GM18909 (cell line): ENCODE results near the gene DPH3.

ENCODE experiments used
- ATAC-seq: cut with Tn5 transposase; IDR thresholded peaks from one replicate; pipeline ENCODE4 v1.9.1; 2021; ENCODE audit warnings: mild to moderate bottlenecking; ENCODE audit not compliant: unreplicated experiment, poor library complexity

Gene DPH3

GRCh38 chr3:16258177-16258576 lies 6.6 kb downstream of the DPH3 start:
- ATAC-seq, result no peak

GRCh38 chr3:16257309-16257708 lies 7.4 kb downstream of the DPH3 start:
- no peak for ATAC-seq

- ATAC-seq, result no peak
These were observed 9.0 kb downstream of the DPH3 start for GRCh38 chr3:16255726-16256125.

- ATAC-seq, result no peak
These were observed 9.4 kb downstream of the DPH3 start for GRCh38 chr3:16255326-16255725.

- no peak for ATAC-seq
These were observed 9.8 kb downstream of the DPH3 start for GRCh38 chr3:16254916-16255315.

GRCh38 chr3:16253601-16254000 lies 11.1 kb downstream of the DPH3 start:
- ATAC-seq, result no peak

- ATAC-seq, result no peak
These were observed 11.8 kb downstream of the DPH3 start for GRCh38 chr3:16252988-16253387.

GRCh38 chr3:16252243-16252978 lies 12.3 kb downstream of the DPH3 start:
- peak; percentile 55 for ATAC-seq

GRCh38 chr3:16251316-16252085 lies 13.2 kb downstream of the DPH3 start:
- no peak for ATAC-seq

- ATAC-seq, result no peak
These were observed 14.9 kb downstream of the DPH3 start for GRCh38 chr3:16249886-16250285.

- ATAC-seq, result no peak
These were observed 15.4 kb downstream of the DPH3 start for GRCh38 chr3:16249336-16249735.

- no peak for ATAC-seq
These were observed 16.2 kb downstream of the DPH3 start for GRCh38 chr3:16248556-16248955.

- ATAC-seq, result peak; percentile 80
These were observed 17.3 kb downstream of the DPH3 start for GRCh38 chr3:16247282-16248061.

GRCh38 chr3:16245609-16246008 lies 19.1 kb downstream of the DPH3 start:
- no peak for ATAC-seq

GRCh38 chr3:16243706-16244490 lies 20.8 kb downstream of the DPH3 start:
- ATAC-seq, result no peak

- no peak for ATAC-seq
These were observed 22.6 kb downstream of the DPH3 start for GRCh38 chr3:16242177-16242576.

- ATAC-seq, result no peak
These were observed 23.5 kb downstream of the DPH3 start for GRCh38 chr3:16241225-16241624.

GRCh38 chr3:16240229-16241023 lies 24.3 kb downstream of the DPH3 start:
- no peak for ATAC-seq

- ATAC-seq, result no peak
These were observed 25.0 kb downstream of the DPH3 start for GRCh38 chr3:16239780-16240179.
